Nephron progenitor cell (in vitro differentiated cells): Measurements from ENCODE around the gene MGMT.

Experiments
- DNase-seq: peaks from one replicate; pipeline ENCODE4 v3.0.0; 2021
- H3K27ac Mint-ChIP-seq: 2 replicates; pipeline ENCODE4 v1.8.0; 2021; ENCODE audit warnings: mild to moderate bottlenecking, moderate library complexity, mixed read lengths
- H3K27me3 Mint-ChIP-seq: 2 replicates; pipeline ENCODE4 v1.8.0; 2021; ENCODE audit warnings: mild to moderate bottlenecking, low read depth, mixed read lengths; ENCODE audit not compliant: poor library complexity
- H3K36me3 Mint-ChIP-seq: 2 replicates; pipeline ENCODE4 v1.8.0; 2021; ENCODE audit warnings: low read depth, mixed read lengths
- H3K4me1 Mint-ChIP-seq: 2 replicates; pipeline ENCODE4 v1.8.0; 2021; ENCODE audit warnings: mixed read lengths
- H3K4me3 Mint-ChIP-seq: 2 replicates; pipeline ENCODE4 v1.8.0; 2021; ENCODE audit warnings: mild to moderate bottlenecking, moderate library complexity, mixed read lengths
- H3K9me3 Mint-ChIP-seq: 2 replicates; pipeline ENCODE4 v1.8.0; 2021; ENCODE audit warnings: mild to moderate bottlenecking, moderate library complexity, mixed read lengths
- CTCF ChIP-seq: fragments of 200-600 bp; sonication (generic); IDR thresholded peaks from 2 replicates; pipeline ENCODE4 v1.5.0; 2021; ENCODE audit warnings: antibody characterized with exemption

MGMT gene

GRCh38 chr10:129626309-129626708 is 159.3 kb downstream of the MGMT start:
- H3K27me3 Mint-ChIP-seq = no peaks in the 10 kb centered on the region
- H3K9me3 Mint-ChIP-seq = no peaks in the 10 kb centered on the region
- no peak for TF ChIP-seq CTCF
- H3K4me1 Mint-ChIP-seq = peaks cover 54% of the 10 kb centered on the region
- no peak overlapping the region for H3K4me3 Mint-ChIP-seq
- H3K27ac Mint-ChIP-seq = peak overlapping the region; percentile 78
- no peak for DNase-seq
- no peaks in the 10 kb centered on the region for H3K36me3 Mint-ChIP-seq

GRCh38 chr10:129626796-129627435 is 159.9 kb downstream of the MGMT start:
- Mint-ChIP-seq H3K4me1 (peaks cover 54% of the 10 kb centered on the region), H3K36me3 (no peaks in the 10 kb centered on the region), H3K27me3 (no peaks in the 10 kb centered on the region), H3K4me3 (peak overlapping the region; percentile 17), H3K27ac (peak overlapping the region; percentile 78), H3K9me3 (no peaks in the 10 kb centered on the region)
- TF ChIP-seq CTCF = no peak
- DNase-seq = no peak

GRCh38 chr10:129627442-129627841 is 160.4 kb downstream of the MGMT start:
- H3K9me3 Mint-ChIP-seq = peaks cover 3% of the 10 kb centered on the region
- H3K27me3 Mint-ChIP-seq = no peaks in the 10 kb centered on the region
- peaks cover 54% of the 10 kb centered on the region for H3K4me1 Mint-ChIP-seq
- TF ChIP-seq CTCF = no peak
- no peak for DNase-seq
- peaks cover 3% of the 10 kb centered on the region for H3K36me3 Mint-ChIP-seq
- peak overlapping the region; percentile 78 for H3K27ac Mint-ChIP-seq
- H3K4me3 Mint-ChIP-seq = peak overlapping the region; percentile 17

- Mint-ChIP-seq H3K4me3 (no peak overlapping the region), H3K9me3 (peaks cover 12% of the 10 kb centered on the region), H3K4me1 (peaks cover 54% of the 10 kb centered on the region), H3K27me3 (no peaks in the 10 kb centered on the region), H3K36me3 (peaks cover 14% of the 10 kb centered on the region), H3K27ac (no peak overlapping the region)
- TF ChIP-seq CTCF = no peak
- no peak for DNase-seq
Measured at GRCh38 chr10:129628823-129629222, 161.8 kb downstream of the MGMT start.

GRCh38 chr10:129629911-129630310 is 162.9 kb downstream of the MGMT start:
- Mint-ChIP-seq H3K36me3 (peaks cover 25% of the 10 kb centered on the region), H3K27me3 (no peaks in the 10 kb centered on the region), H3K4me3 (no peak overlapping the region), H3K9me3 (peaks cover 23% of the 10 kb centered on the region), H3K27ac (peak overlapping the region; percentile 40), H3K4me1 (peaks cover 54% of the 10 kb centered on the region)
- DNase-seq = no peak
- no peak for TF ChIP-seq CTCF

GRCh38 chr10:129631006-129631405 is 164.0 kb downstream of the MGMT start:
- Mint-ChIP-seq H3K36me3 (peaks cover 33% of the 10 kb centered on the region), H3K27ac (peak overlapping the region; percentile 62), H3K27me3 (no peaks in the 10 kb centered on the region), H3K9me3 (peaks cover 30% of the 10 kb centered on the region), H3K4me1 (peaks cover 51% of the 10 kb centered on the region), H3K4me3 (no peak overlapping the region)
- no peak for TF ChIP-seq CTCF
- DNase-seq = no peak
